HEK293 (cell line): ENCODE measurements around the gene RTF2.

Experiments
- KLF1 ChIP-seq: fragments of 450-650 bp; formaldehyde crosslinking; IDR thresholded peaks from 2 replicates; pipeline ENCODE4 v1.5.1; 2016; ENCODE audit warnings: missing biosample characterization, missing genetic modification characterization
- SP7 ChIP-seq: fragments of 450-650 bp; formaldehyde crosslinking; IDR thresholded peaks from 2 replicates; pipeline ENCODE4 v1.5.1; 2016; ENCODE audit warnings: missing biosample characterization, missing genetic modification characterization
- ZBTB7A ChIP-seq: fragments of 450-650 bp; formaldehyde crosslinking; IDR thresholded peaks from 2 replicates; pipeline ENCODE4 v1.5.1; 2016; ENCODE audit warnings: low read depth, missing biosample characterization, missing genetic modification characterization

- TF ChIP-seq ZBTB7A (tag by site-specific recombination) (no peak), SP7 (no peak), KLF1 (no peak)
These were observed 13.7 kb upstream of the RTF2 start for GRCh38 chr20:56454754-56455153.
